Measurements from ENCODE around the gene PKMYT1.
"Not testable (repeated sequence)": the region's sequence is repeated elsewhere in the genome, so short reads cannot be mapped to it uniquely, and the experiment has no call there.

Gene PKMYT1

GRCh38 chr16:2929693-2930092 lies 50.6 kb downstream of the PKMYT1 start:
- Histone ChIP-seq H3K9me2 (replicated peaks; ENCODE audit: control insufficient read depth, low read length) (no peaks in the 10 kb centered on the region), H3F3A (ENCODE audit: control insufficient read depth, insufficient read depth) (no peaks in the 10 kb centered on the region; the same call in 1 of the 2 replicates), H3K27ac (ENCODE audit: low read depth, low read length) (no peak overlapping the region), H4K20me1 (ENCODE audit: control insufficient read depth, insufficient read depth, low read depth, low read length) (no peaks in the 10 kb centered on the region; the same call in 1 of the 2 replicates), H3K4me2 (ENCODE audit: low read length) (no peak overlapping the region), H3K36me3 (ENCODE audit: control insufficient read depth, low read length) (peaks cover 3% of the 10 kb centered on the region), H3K4me3 (ENCODE audit: low read length) (no peak overlapping the region), H3K27me3 (ENCODE audit: control insufficient read depth, low read length) (no peaks in the 10 kb centered on the region), H3K9me3 (ENCODE audit: control insufficient read depth, insufficient read depth, low read length) (no peaks in the 10 kb centered on the region), H3K79me2 (ENCODE audit: control insufficient read depth, low read length) (no peaks in the 10 kb centered on the region), H3K4me1 (ENCODE audit: control insufficient read depth, low read length) (peaks cover 10% of the 10 kb centered on the region)
- TF ChIP-seq CTCF (IDR thresholded peaks at IDR 0.05; ENCODE audit: low read depth, low read length, poor library complexity, severe bottlenecking) (no peak), EZH2phosphoT487 (IDR thresholded peaks at IDR 0.05; ENCODE audit: borderline replicate concordance, low read length) (no peak)

GRCh38 chr16:2928796-2929195 lies 51.5 kb downstream of the PKMYT1 start:
- H3K4me2 ChIP-seq (ENCODE audit: low read length), result no peak overlapping the region
- no peaks in the 10 kb centered on the region for H3K79me2 ChIP-seq (ENCODE audit: control insufficient read depth, low read length)
- H3K27me3 ChIP-seq (ENCODE audit: control insufficient read depth, low read length), result no peaks in the 10 kb centered on the region
- H3K4me3 ChIP-seq (ENCODE audit: low read length), result no peak overlapping the region
- H3F3A ChIP-seq (ENCODE audit: control insufficient read depth, insufficient read depth), result no peaks in the 10 kb centered on the region; the same call in 1 of the 2 replicates
- no peaks in the 10 kb centered on the region; the same call in 1 of the 2 replicates for H4K20me1 ChIP-seq (ENCODE audit: control insufficient read depth, insufficient read depth, low read depth, low read length)
- H3K9me2 ChIP-seq (replicated peaks; ENCODE audit: control insufficient read depth, low read length), result no peaks in the 10 kb centered on the region
- peaks cover 10% of the 10 kb centered on the region for H3K4me1 ChIP-seq (ENCODE audit: control insufficient read depth, low read length)
- TF ChIP-seq CTCF (IDR thresholded peaks at IDR 0.05; ENCODE audit: low read depth, low read length, poor library complexity, severe bottlenecking) (no peak), EZH2phosphoT487 (IDR thresholded peaks at IDR 0.05; ENCODE audit: borderline replicate concordance, low read length) (no peak)
- H3K9me3 ChIP-seq (ENCODE audit: control insufficient read depth, insufficient read depth, low read length), result no peaks in the 10 kb centered on the region
- no peak overlapping the region for H3K27ac ChIP-seq (ENCODE audit: low read depth, low read length)
- peaks cover 3% of the 10 kb centered on the region for H3K36me3 ChIP-seq (ENCODE audit: control insufficient read depth, low read length)

GRCh38 chr16:2928151-2928550 lies 52.1 kb downstream of the PKMYT1 start:
- not testable (repeated sequence) for H3K36me3 ChIP-seq (ENCODE audit: control insufficient read depth, low read length); H3F3A ChIP-seq (ENCODE audit: control insufficient read depth, insufficient read depth); H4K20me1 ChIP-seq (ENCODE audit: control insufficient read depth, insufficient read depth, low read depth, low read length)

GRCh38 chr16:2927010-2927646 lies 53.1 kb downstream of the PKMYT1 start:
- H3K27ac ChIP-seq (ENCODE audit: low read depth, low read length), result no peak overlapping the region
- no peaks in the 10 kb centered on the region for H3K9me3 ChIP-seq (ENCODE audit: control insufficient read depth, insufficient read depth, low read length)
- H3K4me3 ChIP-seq (ENCODE audit: low read length), result peak overlapping the region; percentile 23; the same call in 1 of the 2 replicates
- TF ChIP-seq EZH2phosphoT487 (IDR thresholded peaks at IDR 0.05; ENCODE audit: borderline replicate concordance, low read length), result no peak
- peak; percentile 99 for TF ChIP-seq CTCF (IDR thresholded peaks at IDR 0.05; ENCODE audit: low read depth, low read length, poor library complexity, severe bottlenecking)
- no peaks in the 10 kb centered on the region for H3K79me2 ChIP-seq (ENCODE audit: control insufficient read depth, low read length)
- no peaks in the 10 kb centered on the region; the same call in 1 of the 2 replicates for H4K20me1 ChIP-seq (ENCODE audit: control insufficient read depth, insufficient read depth, low read depth, low read length)
- peaks cover 3% of the 10 kb centered on the region for H3K36me3 ChIP-seq (ENCODE audit: control insufficient read depth, low read length)
- peaks cover 10% of the 10 kb centered on the region for H3K4me1 ChIP-seq (ENCODE audit: control insufficient read depth, low read length)
- no peaks in the 10 kb centered on the region; the same call in 1 of the 2 replicates for H3F3A ChIP-seq (ENCODE audit: control insufficient read depth, insufficient read depth)
- H3K27me3 ChIP-seq (ENCODE audit: control insufficient read depth, low read length), result no peaks in the 10 kb centered on the region
- peak overlapping the region; percentile 52 for H3K4me2 ChIP-seq (ENCODE audit: low read length)
- no peaks in the 10 kb centered on the region for H3K9me2 ChIP-seq (replicated peaks; ENCODE audit: control insufficient read depth, low read length)

More at GRCh38 chr16:2928151-2928550, 52.1 kb downstream of the PKMYT1 start:
- not testable (repeated sequence) for H3K9me3 ChIP-seq (ENCODE audit: control insufficient read depth, insufficient read depth, low read length); H3K4me2 ChIP-seq (ENCODE audit: low read length); H3K9me2 ChIP-seq (replicated peaks; ENCODE audit: control insufficient read depth, low read length); H3K79me2 ChIP-seq (ENCODE audit: control insufficient read depth, low read length); H3K27me3 ChIP-seq (ENCODE audit: control insufficient read depth, low read length); H3K4me1 ChIP-seq (ENCODE audit: control insufficient read depth, low read length); H3K4me3 ChIP-seq (ENCODE audit: low read length); H3K27ac ChIP-seq (ENCODE audit: low read depth, low read length)

Measured in DOHH2 (cell line).